Suppressor macrophage treated with lipopolysaccharide for 1 hour (primary cell): Measurements from ENCODE around the gene IDUA.
A peak's percentile ranks its signal among the peaks of the same experiment; 100 is the strongest.
"Not testable (repeated sequence)": the region's sequence is repeated elsewhere in the genome, so short reads cannot be mapped to it uniquely, and the experiment has no call there.

Experiments
- DNase-seq, 3 donors: peaks; one replicate each; pipeline ENCODE4 v3.0.0-alpha.2; 2020 to 2022

IDUA gene

DNA sequence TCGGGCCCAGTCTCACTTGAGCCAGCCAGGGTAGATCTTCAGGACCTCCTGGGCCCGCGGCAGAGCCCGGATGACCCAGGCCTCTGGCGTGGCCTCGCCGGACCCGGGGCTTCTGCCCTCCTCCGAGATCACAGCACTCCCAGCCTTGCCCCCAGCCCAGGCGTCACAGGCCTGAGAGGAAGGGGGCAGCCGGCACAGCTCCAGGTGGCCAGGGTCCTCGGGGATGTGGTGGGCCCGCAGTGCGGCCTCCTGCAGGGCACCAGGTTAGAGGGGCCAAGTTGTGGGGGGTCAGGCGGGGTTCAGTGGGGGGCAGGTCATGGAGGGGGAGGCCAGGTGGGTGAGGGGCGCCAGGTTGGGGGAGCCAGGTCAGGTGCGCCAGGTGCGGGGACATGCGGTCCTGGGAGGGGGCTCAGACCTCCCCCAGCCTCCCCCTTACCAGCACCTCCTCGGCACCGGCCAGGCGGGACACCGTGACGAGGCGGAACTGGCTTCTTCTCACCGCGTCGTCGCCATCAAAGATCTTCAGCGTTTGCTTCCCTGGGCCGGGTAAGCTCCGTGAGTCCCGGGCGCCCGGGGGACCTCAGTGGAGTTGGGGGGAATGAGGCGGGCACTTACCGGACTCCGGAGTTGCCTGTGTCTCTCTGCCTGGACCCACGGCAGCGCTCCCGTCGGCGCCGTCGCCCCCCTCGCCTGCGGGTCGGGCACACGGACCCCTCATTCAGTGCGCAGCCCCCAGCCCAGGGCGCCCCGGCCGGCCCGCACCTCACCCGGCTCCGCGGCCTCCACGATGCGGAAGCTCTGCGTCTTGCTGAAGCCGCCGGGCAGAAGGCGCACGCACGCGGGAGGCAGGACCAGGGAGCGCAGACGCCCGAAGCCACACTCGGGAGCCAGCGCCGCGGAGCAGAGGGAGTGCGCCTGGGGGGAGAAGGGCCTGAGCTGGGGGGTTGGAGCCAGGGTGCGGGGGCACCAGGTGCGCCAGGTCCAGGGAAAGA is 19.4 kb upstream of the IDUA start:
- DNase-seq, result peak in 2 of 3 donors; percentile 14 to 49

- DNase-seq, result no peak
Measured at GRCh38 chr4:968221-968620, 18.6 kb upstream of the IDUA start.

DNA sequence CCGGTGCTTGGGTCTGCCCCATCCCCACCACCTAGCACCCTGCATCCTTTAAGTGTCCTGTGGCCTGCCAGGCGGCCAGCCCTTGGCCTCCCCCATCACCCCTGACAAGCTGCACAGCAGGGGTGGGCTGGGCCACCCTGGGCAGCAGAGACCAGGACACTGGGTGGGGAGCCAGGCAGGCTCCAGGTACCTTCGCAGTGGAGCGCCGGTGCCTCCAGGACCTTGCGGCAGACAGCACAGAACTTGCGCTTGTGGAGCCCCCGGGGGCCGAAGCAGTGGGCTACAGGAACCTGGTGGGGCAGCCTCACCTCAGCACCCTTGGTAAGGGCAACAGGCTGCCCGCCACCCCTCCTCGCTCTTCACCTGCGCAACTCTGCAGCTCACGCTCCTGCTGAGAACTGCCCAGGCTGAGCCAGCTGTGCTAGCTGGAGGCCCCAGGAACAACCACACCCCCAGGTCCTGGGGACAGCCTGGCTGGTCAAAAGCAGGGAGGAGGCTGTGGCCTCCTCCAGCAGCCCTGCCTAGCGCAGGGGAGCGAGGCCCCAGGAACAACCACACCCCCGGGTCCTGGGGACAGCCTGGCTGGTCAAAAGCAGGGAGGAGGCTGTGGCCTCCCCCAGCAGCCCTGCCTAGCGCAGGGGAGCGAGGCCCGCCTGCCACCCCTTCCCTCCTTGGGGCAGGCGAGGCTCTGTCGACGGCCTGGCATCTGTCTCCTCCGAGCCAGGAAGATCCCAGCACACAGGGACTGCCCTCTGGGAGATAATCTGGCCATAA is 18.0 kb upstream of the IDUA start:
- no peak for DNase-seq

DNA sequence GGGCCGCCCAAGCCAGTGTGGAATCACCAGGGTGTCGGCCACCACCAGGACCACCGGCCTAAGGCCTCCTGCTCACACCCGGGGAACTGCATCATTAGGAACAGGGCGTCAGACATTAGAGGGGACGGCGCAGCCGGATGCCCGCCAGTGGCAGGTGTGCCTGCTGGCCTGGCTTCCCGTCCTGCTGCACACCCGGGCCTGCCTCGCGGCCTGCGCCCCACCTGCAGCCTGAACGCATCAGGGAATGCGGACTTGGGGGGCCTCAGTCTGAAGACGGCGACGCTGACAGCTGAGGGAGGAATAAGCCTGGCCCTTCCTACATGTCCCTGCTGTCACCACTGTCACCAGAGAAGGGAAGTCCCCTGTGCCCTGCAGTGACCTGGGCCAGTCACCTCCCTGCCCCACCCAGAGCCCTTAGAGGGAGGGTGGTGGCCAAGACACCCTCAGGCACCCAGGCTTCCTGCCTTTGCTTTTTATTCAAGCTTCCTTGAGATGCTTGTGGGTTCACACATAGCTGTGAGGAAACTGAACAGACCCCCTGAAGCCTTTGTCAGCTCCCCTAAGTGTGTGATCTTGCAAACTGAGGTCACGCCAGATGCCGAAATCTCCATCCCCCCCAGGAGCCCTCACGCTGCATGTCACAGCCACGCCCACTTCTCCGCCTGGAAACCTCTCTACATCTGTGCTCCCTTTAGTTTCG is 16.6 kb upstream of the IDUA start:
- DNase-seq, result peak in 2 of 3 donors; percentile 12 to 40

DNA sequence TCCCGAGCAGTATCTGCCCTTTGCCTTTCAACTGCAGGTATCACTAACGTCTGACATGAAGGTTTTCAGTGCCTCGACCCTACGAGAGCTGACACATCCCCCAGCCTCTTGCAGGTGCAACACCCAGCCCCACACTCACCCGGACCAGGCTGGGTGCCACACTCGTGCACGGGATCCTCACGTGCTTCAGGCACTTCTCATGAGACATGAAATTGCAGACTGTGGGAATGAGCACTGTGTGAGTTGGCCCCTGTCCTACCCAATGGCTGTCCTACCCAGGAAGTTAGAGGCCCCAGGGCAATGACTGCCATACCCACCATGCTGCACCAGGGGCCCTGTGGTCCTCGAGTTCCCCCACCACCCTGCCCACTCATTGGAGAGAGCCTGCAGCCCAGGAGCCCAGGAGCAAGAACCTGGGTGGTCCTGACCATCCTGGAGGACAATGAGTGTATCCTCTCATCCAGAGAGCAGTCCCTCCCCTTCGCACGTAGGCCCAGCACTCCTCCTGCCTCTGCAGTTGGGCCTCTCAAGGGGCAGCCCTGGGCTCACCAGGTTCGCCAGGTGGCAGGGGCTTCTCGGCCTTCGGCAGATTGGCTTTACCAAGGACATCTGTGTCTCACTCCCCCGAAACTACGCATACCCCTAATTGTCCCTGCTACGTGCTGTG is 15.9 kb upstream of the IDUA start:
- DNase-seq, result no peak

- no peak for DNase-seq
Measured at GRCh38 chr4:971666-972500, 15.0 kb upstream of the IDUA start.

GRCh38 chr4:972651-973424 is 14.0 kb upstream of the IDUA start:
- peak in 2 of 3 donors; percentile 45 to 65 for DNase-seq

GRCh38 chr4:973431-974397 is 13.1 kb upstream of the IDUA start, which contains the start of gene DGKQ:
TSS of gene DGKQ (minus strand) at chr4:973569. CDS start at chr4:973482, 87 bp downstream.
- peak; percentile 93 to 98 (median 98) for DNase-seq

DNA sequence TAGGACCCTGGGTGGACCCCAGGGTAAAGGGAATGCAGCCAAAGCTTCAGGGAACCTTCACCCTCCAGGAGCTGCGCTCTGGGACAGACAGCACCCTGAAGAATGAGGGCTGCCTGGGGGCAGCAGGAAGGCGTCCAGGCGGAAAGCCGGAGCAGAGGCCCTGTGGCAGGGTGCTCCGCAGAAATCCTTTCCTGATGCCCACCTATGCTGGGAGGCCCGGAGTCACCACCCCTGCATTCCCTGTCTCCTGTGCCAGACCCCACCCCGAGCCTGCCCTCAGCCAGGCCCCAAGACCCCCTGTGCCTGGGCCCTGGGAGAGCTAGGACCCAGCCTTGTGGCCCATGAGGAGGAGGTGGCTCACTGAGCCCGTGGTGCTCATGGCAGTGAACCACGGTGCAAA is 12.2 kb upstream of the IDUA start:
- DNase-seq, result no peak

DNA sequence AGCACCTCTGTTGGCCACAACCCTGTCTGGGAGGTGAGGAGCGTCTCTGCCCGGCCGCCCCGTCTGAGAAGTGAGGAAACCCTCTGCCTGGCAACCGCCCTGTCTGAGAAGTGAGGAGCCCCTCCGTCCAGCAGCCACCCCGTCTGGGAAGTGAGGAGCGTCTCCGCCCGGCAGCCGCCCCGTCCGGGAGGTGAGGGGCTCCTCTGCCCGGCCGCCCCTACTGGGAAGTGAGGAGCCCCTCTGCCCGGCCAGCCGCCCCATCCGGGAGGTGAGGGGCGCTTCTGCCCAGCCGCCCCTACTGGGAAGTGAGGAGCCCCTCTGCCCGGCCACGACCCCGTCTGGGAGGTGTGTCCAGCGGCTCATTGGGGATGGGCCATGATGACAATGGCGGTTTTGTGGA is 10.8 kb upstream of the IDUA start:
- DNase-seq, result not testable (repeated sequence)

DNA sequence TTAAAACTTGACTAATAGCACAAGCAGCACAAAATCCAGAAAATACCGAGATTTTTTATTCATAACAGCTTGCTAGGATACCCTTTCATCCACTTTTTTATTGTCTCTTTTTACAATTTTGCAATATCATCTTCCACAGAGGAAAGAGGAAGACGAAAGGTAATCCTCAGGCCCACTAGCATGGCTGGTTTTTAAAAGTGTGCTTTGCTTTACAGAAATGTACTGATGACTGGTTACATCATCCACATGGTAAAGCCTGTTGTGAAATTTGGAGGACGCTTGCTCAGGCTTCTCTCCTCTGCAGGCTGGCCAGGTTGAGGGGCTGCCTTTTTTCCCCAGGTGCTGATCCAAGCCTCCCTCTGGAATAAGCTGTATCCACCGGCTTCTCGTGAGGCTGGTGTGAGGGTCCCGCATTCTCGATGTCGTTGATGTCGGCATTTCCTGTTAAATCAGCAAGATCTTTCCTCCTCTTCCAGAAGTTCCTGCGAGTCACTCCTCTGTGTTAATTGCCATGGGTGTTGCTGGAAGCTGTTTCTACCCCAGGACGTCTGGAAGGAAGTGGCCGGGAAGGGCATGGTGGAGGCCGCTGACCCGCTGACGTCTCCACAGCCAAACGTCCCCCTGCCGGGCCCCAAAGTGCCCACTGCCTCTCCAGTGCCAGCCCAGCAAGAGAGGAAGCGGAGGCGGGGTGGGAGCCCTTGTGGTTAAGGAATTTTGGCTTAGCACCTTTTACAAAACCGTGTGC is 7.7 kb upstream of the IDUA start:
- DNase-seq, result peak; percentile 71 to 81 (median 77)

DNA sequence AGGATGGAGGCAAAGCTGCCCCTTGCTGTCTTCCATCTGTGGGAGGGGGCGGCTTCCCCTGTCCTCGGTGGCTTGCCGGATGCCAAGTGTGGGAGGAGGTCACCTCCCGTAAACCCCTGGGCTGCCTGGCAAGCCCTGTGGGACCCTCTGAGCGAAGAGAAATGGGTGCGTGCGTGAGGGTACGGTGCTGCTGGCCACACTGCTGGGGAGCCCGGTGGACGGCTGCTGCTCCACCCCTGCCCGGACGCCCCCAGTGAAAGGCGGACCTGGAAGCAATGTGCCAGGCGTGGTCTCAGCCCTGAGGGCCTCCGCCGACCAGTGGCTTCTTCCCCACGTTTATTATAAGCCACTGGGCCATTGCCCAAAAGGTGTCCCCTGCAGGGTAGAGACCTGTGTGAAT is 4.6 kb upstream of the IDUA start:
- no peak for DNase-seq

DNA sequence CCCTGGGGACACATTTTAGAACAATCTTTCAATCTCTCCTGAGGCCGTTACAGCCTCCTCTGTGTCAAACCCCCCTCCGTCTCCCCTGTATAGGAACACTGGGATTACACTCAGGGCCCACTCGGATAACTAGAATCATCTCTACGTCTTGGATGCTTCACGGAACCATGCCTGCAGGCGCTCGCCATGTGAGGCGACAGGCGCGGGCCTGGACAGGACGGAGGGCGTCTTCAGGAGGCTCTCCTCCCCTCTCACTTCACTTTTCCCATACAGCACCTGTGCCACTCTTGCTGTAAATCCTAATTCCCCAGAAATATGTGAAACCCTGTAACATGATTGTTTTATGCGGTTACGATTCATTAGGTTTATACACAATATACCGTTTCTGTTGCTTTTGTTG is 4.0 kb upstream of the IDUA start:
- no peak for DNase-seq

- no peak for DNase-seq
Measured at GRCh38 chr4:984336-985054, 2.3 kb upstream of the IDUA start.

GRCh38 chr4:985123-985830 is 1.6 kb upstream of the IDUA start:
- DNase-seq, result peak; percentile 75 to 91 (median 81)

DNA sequence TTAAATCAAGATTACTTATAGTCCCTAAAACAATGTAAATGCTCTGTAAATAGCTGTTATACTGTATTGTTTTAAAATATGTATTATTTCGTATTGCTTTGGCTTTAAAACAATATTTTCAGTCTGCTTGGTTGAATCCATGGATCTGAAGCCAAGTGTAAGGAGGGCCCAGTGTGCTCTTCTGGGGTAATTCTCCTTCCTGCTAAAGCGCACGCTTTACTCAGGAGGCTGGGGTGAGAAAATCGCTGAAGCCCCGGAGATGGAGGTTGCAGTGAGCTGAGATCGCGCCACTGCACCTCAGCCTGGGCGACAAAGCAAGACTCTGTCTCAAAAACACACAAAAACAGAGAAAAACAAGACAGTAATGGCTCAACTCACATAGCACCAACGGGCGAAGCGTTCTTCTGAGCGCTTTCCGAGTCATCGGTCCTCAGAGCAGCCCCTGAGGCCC is 391 bp upstream of the IDUA start:
- DNase-seq, result no peak
